ENCODE measurements around the gene HOXA3. TPM values are rescaled to one million over a fixed set of nuclear protein-coding genes. Genes with fewer than 3 reads are reported as not detected.

HOXA3 gene
- total RNA-seq, 4 donors from 2014 or later: 4.9 to 20.2 (median 13.2) TPM

- peak in 1 of 2 donors; percentile 86 for DNase-seq (ENCODE audit: low spot score in 2 of 2)
- no peak overlapping the region for H3K4me3 ChIP-seq (ENCODE audit: low read depth, poor library complexity, severe bottlenecking)
- TF ChIP-seq POLR2A (IDR thresholded peaks at IDR 0.05): no peak
- TF ChIP-seq CTCF (IDR thresholded peaks at IDR 0.05): no peak
- intact Hi-C loops (cut with DNase I; ENCODE audit: low total_unique reads): no loop called here
- 61 to 67% methylated on average over 22 of the region's 22 CpGs for WGBS, 2 donors
Measured at GRCh38 chr7:27176962-27177794, 24.8 kb upstream of the HOXA3 start.

GRCh38 chr7:27176524-27176845 lies 24.1 kb upstream of the HOXA3 start:
- no peak overlapping the region for H3K4me3 ChIP-seq (ENCODE audit: low read depth, poor library complexity, severe bottlenecking)
- 56 to 60% methylated on average over 3 of the region's 3 CpGs for WGBS, 2 donors
- TF ChIP-seq CTCF (IDR thresholded peaks at IDR 0.05) (no peak), POLR2A (IDR thresholded peaks at IDR 0.05) (no peak)
- intact Hi-C loops (cut with DNase I; ENCODE audit: low total_unique reads): no loop called here
- peak in 1 of 2 donors; percentile 84 for DNase-seq (ENCODE audit: low spot score in 2 of 2)

GRCh38 chr7:27175626-27176523 lies 23.5 kb upstream of the HOXA3 start:
- 67 to 68% methylated on average over 37 of the region's 40 CpGs for WGBS, 2 donors
- TF ChIP-seq POLR2A (IDR thresholded peaks at IDR 0.05): no peak
- TF ChIP-seq CTCF (IDR thresholded peaks at IDR 0.05): no peak
- no peak overlapping the region for H3K4me3 ChIP-seq (ENCODE audit: low read depth, poor library complexity, severe bottlenecking)
- peak in 1 of 2 donors; percentile 79 for DNase-seq (ENCODE audit: low spot score in 2 of 2)
- intact Hi-C loops (cut with DNase I; ENCODE audit: low total_unique reads): no loop called here

GRCh38 chr7:27174874-27175625 lies 22.7 kb upstream of the HOXA3 start:
- intact Hi-C loops (cut with DNase I; ENCODE audit: low total_unique reads): no loop called here
- DNase-seq (ENCODE audit: low spot score in 2 of 2): peak in 1 of 2 donors; percentile 90
- 65 to 75% methylated on average over 12 of the region's 12 CpGs for WGBS, 2 donors
- no peak overlapping the region for H3K4me3 ChIP-seq (ENCODE audit: low read depth, poor library complexity, severe bottlenecking)
- TF ChIP-seq CTCF (IDR thresholded peaks at IDR 0.05): no peak
- no peak for TF ChIP-seq POLR2A (IDR thresholded peaks at IDR 0.05)

- WGBS, 2 donors: 17 to 38% methylated on average over 53 to 66 of the region's 82 CpGs
- intact Hi-C loops (cut with DNase I; ENCODE audit: low total_unique reads): no loop called here
- peak in 1 of 2 donors; percentile 93 for DNase-seq (ENCODE audit: low spot score in 2 of 2)
- TF ChIP-seq POLR2A (IDR thresholded peaks at IDR 0.05): no peak
- TF ChIP-seq CTCF (IDR thresholded peaks at IDR 0.05): no peak
- H3K4me3 ChIP-seq (ENCODE audit: low read depth, poor library complexity, severe bottlenecking): peak within 1 kb of the TSS; percentile 64
Measured at GRCh38 chr7:27173956-27174873, 21.8 kb upstream of the HOXA3 start, which contains the start of gene HOXA10. HOXA10 (minus strand) TSS chr7:27174320; CDS start chr7:27174306, 14 bp downstream.

Measured in lower leg skin (tissue), 4 donors.